GM13977 (cell line): ENCODE measurements around the gene PCOLCE2.

Source experiments
- DNase-seq: peaks from one replicate; pipeline ENCODE4 v3.0.0; 2012; ENCODE audit warnings: low spot score
- CTCF ChIP-seq: IDR thresholded peaks from 2 replicates; pipeline ENCODE4 v1.5.1; 2012; ENCODE audit warnings: mild to moderate bottlenecking, control low read depth; ENCODE audit not compliant: insufficient read depth; ENCODE audit errors: extremely low read depth, missing control alignments
- in situ Hi-C: fragments of 300-500 bp; cut with MboI; formaldehyde crosslinking; loops from one replicate; pipeline ENCODE4 v1.12.0; 2022; ENCODE audit warnings: low sequenced_read_pairs, low pct_unique_long_range_greater_than_20kb, mixed read lengths, inconsistent platforms; ENCODE audit not compliant: unreplicated experiment

PCOLCE2 gene

GRCh38 chr3:142929890-142930289, 41.0 kb upstream of the PCOLCE2 start:
- in situ Hi-C loops, result no loop called here
- no peak for DNase-seq
- no peak for TF ChIP-seq CTCF

GRCh38 chr3:142929109-142929508, 40.2 kb upstream of the PCOLCE2 start:
- DNase-seq, result peak; percentile 48
- TF ChIP-seq CTCF, result peak; percentile 47
- in situ Hi-C loops, result no loop called here

- TF ChIP-seq CTCF, result no peak
- in situ Hi-C loops, result no loop called here
- no peak for DNase-seq
Measured at GRCh38 chr3:142926368-142926944, 37.6 kb upstream of the PCOLCE2 start.

- in situ Hi-C loops, result no loop called here
Measured at GRCh38 chr3:142925140-142925539, 36.3 kb upstream of the PCOLCE2 start.

GRCh38 chr3:142923694-142924093, 34.8 kb upstream of the PCOLCE2 start:
- DNase-seq, result no peak
- in situ Hi-C loops, result no loop called here
- TF ChIP-seq CTCF, result no peak

More at GRCh38 chr3:142925140-142925539, 36.3 kb upstream of the PCOLCE2 start:
- no peak for DNase-seq
- TF ChIP-seq CTCF, result no peak

GRCh38 chr3:142916605-142917004, 27.7 kb upstream of the PCOLCE2 start:
- TF ChIP-seq CTCF, result no peak
- in situ Hi-C loops, result no loop called here
- no peak for DNase-seq

- DNase-seq, result no peak
- in situ Hi-C loops, result no loop called here
- TF ChIP-seq CTCF, result no peak
Measured at GRCh38 chr3:142915636-142916035, 26.8 kb upstream of the PCOLCE2 start.
